ENCODE results near the gene RFPL4A. TPM values are rescaled to one million over a fixed set of nuclear protein-coding genes. Genes with fewer than 3 reads are reported as not detected.
"Not testable (repeated sequence)": the region's sequence is repeated elsewhere in the genome, so short reads cannot be mapped to it uniquely, and the experiment has no call there.

The RFPL4A gene
- total RNA-seq: not detected

GRCh38 chr19:55758797-55759196 is at the start of gene RFPL4A:
Gene RFPL4A, plus strand, starts transcription at chr19:55759097. Its CDS starts 2,704 bp downstream, at chr19:55761801.
- WGBS, 2 donors: 77 to 85% methylated on average over 3 of the region's 3 CpGs
- intact Hi-C loops (cut with DNase I); DNase-seq: not testable (repeated sequence)

GRCh38 chr19:55711719-55712118 is 47.2 kb upstream of the RFPL4A start:
- Histone ChIP-seq H3K4me1 (no peaks in the 10 kb centered on the region), H3K36me3 (no peaks in the 10 kb centered on the region), H3K27me3 (peaks cover 0 to 19% (median 0%) of the 10 kb centered on the region in 4 donors), H3K27ac (no peak overlapping the region), H3K9me3 (no peaks in the 10 kb centered on the region), H3K4me3 (no peak overlapping the region)
- DNase-seq: no peak
- no peak for TF ChIP-seq POLR2A (IDR thresholded peaks at IDR 0.05)
- TF ChIP-seq CTCF (IDR thresholded peaks at IDR 0.05): no peak
- 71% methylated on average over 18 of the region's 18 CpGs; no CpG with 5 or more reads in 1 of the 2 donors for WGBS, 2 donors
- intact Hi-C loops (cut with DNase I): no loop called here

More at GRCh38 chr19:55758797-55759196, at the start of gene RFPL4A:
- H3K27ac ChIP-seq, H3K4me3 ChIP-seq, H3K4me1 ChIP-seq, H3K36me3 ChIP-seq, H3K9me3 ChIP-seq, H3K27me3 ChIP-seq: not testable (repeated sequence)

- intact Hi-C loops (cut with DNase I): no loop called here
- peaks cover 0 to 32% (median 0%) of the 10 kb centered on the region in 4 donors for H3K27me3 ChIP-seq
- no peaks in the 10 kb centered on the region for H3K4me1 ChIP-seq
- no peaks in the 10 kb centered on the region for H3K9me3 ChIP-seq
- no peak overlapping the region for H3K27ac ChIP-seq
- H3K36me3 ChIP-seq: no peaks in the 10 kb centered on the region
- no peak for DNase-seq
- H3K4me3 ChIP-seq: no peak overlapping the region
- no peak for TF ChIP-seq CTCF (IDR thresholded peaks at IDR 0.05)
- WGBS, 2 donors: 69 to 86% methylated on average over 2 of the region's 3 CpGs
Observed at GRCh38 chr19:55712804-55713631, 45.9 kb upstream of the RFPL4A start.

- TF ChIP-seq POLR2A (IDR thresholded peaks at IDR 0.05) (no peak), CTCF (IDR thresholded peaks at IDR 0.05) (no peak)
- no peak overlapping the region for H3K4me3 ChIP-seq
- H3K4me1 ChIP-seq: no peaks in the 10 kb centered on the region
- intact Hi-C loops (cut with DNase I): no loop called here
- DNase-seq: no peak
- WGBS, 2 donors: 79 to 84% methylated on average over 11 to 13 of the region's 15 CpGs
- peaks cover 0 to 64% (median 0%) of the 10 kb centered on the region in 4 donors for H3K27me3 ChIP-seq
- H3K36me3 ChIP-seq: no peaks in the 10 kb centered on the region
- H3K9me3 ChIP-seq: peaks cover 0 to 5% (median 3%) of the 10 kb centered on the region in 3 donors
- H3K27ac ChIP-seq: no peak overlapping the region
Observed at GRCh38 chr19:55716531-55716930, 42.4 kb upstream of the RFPL4A start.

GRCh38 chr19:55717251-55717650 is 41.6 kb upstream of the RFPL4A start:
- peaks cover 0 to 71% (median 0%) of the 10 kb centered on the region in 4 donors for H3K27me3 ChIP-seq
- intact Hi-C loops (cut with DNase I): no loop called here

GRCh38 chr19:55717879-55718711 is 40.8 kb upstream of the RFPL4A start:
- Histone ChIP-seq H3K27me3 (peaks cover 0 to 73% (median 0%) of the 10 kb centered on the region in 4 donors), H3K9me3 (peaks cover 0 to 13% (median 9%) of the 10 kb centered on the region in 3 donors)
- H3K36me3 ChIP-seq; intact Hi-C loops (cut with DNase I); H3K4me1 ChIP-seq; H3K27ac ChIP-seq; H3K4me3 ChIP-seq; DNase-seq: not testable (repeated sequence)
- WGBS, 2 donors: 36 to 55% methylated on average over 9 to 13 of the region's 13 CpGs

More at GRCh38 chr19:55717251-55717650, 41.6 kb upstream of the RFPL4A start:
- Histone ChIP-seq H3K4me3 (no peak overlapping the region), H3K9me3 (peaks cover 0 to 12% (median 9%) of the 10 kb centered on the region in 3 donors), H3K27ac (no peak overlapping the region), H3K36me3 (no peaks in the 10 kb centered on the region), H3K4me1 (no peaks in the 10 kb centered on the region)
- no peak for TF ChIP-seq POLR2A (IDR thresholded peaks at IDR 0.05)
- no peak for TF ChIP-seq CTCF (IDR thresholded peaks at IDR 0.05)
- WGBS, 2 donors: 56 to 77% methylated on average over 6 to 7 of the region's 11 CpGs
- DNase-seq: no peak

All from esophagus squamous epithelium (tissue), 5 donors.